ENCODE data around the gene PYGL.

DNA sequence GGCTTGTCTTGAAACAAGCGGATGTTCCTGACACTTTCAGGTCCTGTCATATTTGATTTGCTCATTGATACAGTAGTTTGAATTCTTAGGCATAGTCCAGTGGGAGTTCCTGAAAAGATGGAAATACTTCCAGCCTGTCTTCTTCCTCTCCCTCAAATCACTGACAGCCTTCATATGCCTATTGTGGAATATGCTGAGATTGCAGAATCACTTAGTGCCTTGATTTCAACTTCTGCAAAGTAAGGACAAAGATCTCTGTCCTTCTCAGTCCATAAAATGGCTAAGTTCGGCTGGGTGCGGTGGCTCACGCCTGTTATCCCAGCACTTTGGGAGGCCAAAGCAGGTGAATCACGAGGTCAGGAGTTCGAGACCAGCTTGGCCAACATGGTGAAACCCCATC, 6.7 kb upstream of the PYGL start:
- TF ChIP-seq, protein P1, sequence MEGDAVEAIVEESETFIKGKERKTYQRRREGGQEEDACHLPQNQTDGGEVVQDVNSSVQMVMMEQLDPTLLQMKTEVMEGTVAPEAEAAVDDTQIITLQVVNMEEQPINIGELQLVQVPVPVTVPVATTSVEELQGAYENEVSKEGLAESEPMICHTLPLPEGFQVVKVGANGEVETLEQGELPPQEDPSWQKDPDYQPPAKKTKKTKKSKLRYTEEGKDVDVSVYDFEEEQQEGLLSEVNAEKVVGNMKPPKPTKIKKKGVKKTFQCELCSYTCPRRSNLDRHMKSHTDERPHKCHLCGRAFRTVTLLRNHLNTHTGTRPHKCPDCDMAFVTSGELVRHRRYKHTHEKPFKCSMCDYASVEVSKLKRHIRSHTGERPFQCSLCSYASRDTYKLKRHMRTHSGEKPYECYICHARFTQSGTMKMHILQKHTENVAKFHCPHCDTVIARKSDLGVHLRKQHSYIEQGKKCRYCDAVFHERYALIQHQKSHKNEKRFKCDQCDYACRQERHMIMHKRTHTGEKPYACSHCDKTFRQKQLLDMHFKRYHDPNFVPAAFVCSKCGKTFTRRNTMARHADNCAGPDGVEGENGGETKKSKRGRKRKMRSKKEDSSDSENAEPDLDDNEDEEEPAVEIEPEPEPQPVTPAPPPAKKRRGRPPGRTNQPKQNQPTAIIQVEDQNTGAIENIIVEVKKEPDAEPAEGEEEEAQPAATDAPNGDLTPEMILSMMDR (conservative IDR thresholded peaks at IDR 0.05; ENCODE audit: low read depth, low read length), result no peak
- TF ChIP-seq EZH2 (IDR thresholded peaks at IDR 0.05; ENCODE audit: low read length, unreplicated experiment), result no peak
- TF ChIP-seq EZH2phosphoT487 (IDR thresholded peaks at IDR 0.05; ENCODE audit: borderline replicate concordance, low read length), result no peak
